TTC549 (cell line): ENCODE measurements around the gene NOTCH4.
"Not testable (repeated sequence)": the region's sequence is repeated elsewhere in the genome, so short reads cannot be mapped to it uniquely, and the experiment has no call there.

Experiments used
- FAIRE-seq: peaks from 2 replicates; lab custom pipeline; 2012; peaks lifted over from hg19 to GRCh38; lab: Jason Lieb, UNC

Gene NOTCH4

DNA sequence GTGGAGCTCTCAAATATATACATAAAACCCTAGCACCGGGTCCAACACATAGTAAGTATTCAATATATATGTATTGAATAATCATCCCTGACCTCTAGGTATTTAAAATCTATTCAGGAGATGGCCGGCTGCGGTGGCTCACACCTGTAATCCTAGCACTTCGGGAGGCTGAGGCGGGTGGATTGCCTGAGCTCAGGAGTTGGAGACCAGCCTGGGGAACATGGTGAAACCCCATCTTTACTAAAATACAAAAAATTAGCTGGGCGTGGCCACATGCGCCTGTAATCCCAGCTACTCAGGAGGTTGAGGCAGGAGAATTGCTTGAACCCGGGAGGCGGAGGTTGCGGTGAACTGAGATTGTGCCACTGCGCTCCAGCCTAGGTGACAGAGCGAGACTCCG is 30.8 kb downstream of the NOTCH4 start:
- not testable (repeated sequence) for FAIRE-seq

- FAIRE-seq = no peak
These were observed 31.2 kb downstream of the NOTCH4 start, which contains the start of gene GPSM3 for GRCh38 chr6:32192608-32193039. Gene GPSM3 (minus strand): TSS chr6:32192643. CDS start chr6:32192513, 130 bp downstream.

- FAIRE-seq = no peak
These were observed 31.9 kb downstream of the NOTCH4 start for GRCh38 chr6:32191696-32192607.

GRCh38 chr6:32190911-32191677 is 32.8 kb downstream of the NOTCH4 start:
- no peak for FAIRE-seq

DNA sequence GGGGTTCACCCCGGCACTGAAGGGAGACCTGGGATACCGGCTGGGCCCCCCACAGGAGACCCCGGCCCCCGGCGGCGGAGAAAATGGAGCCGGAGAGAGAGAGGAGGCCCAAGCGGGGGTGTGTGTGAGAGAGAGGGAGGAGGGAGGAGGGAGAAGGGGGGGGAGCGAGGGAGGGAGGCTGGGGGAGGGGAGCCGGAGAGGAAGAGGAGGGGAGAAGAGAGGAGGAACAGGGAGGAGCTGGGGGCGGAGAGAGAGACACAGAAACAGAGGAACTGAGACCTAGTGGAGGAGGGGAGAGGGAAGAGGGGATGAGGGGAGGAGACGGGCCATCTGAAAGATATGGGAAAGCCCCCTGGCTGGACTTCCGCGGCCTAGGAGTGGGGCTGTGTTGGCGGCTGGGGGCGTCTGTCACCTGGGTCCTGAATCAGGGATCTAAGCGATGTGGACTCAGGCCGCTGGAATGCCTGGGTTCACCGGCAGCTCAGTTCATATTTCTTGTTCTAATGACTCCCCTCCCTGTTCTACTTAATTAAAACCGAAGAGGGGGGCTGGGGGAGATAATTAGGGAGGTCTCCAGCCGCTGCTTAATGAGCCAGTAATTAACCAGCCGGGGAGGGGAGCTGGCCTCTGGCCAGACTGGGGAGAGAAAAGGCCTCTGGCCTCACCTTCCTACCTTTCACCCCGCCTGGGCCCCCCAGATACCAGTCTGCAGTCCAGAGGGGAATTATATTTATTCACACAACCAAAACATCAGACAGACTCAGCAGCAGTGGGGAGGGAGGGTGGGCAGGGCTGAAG is 33.6 kb downstream of the NOTCH4 start, which contains the start of gene PBX2:
PBX2 (minus strand) TSS at position 149 of the 798 bp plus-strand sequence. CDS start 287 bp downstream, outside the sequence.
- FAIRE-seq = no peak

- FAIRE-seq = no peak
These were observed 34.2 kb downstream of the NOTCH4 start for GRCh38 chr6:32189742-32190053.

- no peak for FAIRE-seq
These were observed 34.7 kb downstream of the NOTCH4 start for GRCh38 chr6:32189069-32189741.

- FAIRE-seq = no peak
These were observed 35.3 kb downstream of the NOTCH4 start for GRCh38 chr6:32188381-32189068.

- not testable (repeated sequence) for FAIRE-seq
These were observed 36.0 kb downstream of the NOTCH4 start for GRCh38 chr6:32187725-32188380.

- FAIRE-seq = no peak
These were observed 36.7 kb downstream of the NOTCH4 start for GRCh38 chr6:32187009-32187709.

GRCh38 chr6:32186151-32186840 is 37.6 kb downstream of the NOTCH4 start:
- FAIRE-seq = not testable (repeated sequence)

DNA sequence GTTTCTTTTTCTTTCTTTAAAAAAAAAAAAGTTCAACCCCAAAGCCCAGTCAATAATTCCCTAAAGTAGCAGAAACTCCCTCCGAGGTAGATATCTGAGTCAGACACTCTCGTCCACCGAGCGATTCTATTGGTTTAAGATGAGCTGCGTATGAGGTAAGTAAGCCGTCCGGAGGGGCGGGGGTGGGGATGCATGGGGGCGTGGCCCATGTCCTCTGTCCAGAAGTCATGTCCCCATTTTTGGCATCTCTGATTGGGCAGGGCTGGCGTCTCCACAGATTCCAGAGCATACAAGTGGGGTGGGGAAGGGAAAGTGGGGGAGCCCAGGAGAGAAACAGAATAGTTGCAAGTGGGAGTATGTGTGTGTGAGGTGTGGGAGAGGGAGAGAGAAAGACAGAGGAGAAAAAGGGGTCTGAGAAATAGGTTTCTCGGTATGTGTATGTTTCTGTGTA is 38.2 kb downstream of the NOTCH4 start:
- FAIRE-seq = peak; percentile 42

DNA sequence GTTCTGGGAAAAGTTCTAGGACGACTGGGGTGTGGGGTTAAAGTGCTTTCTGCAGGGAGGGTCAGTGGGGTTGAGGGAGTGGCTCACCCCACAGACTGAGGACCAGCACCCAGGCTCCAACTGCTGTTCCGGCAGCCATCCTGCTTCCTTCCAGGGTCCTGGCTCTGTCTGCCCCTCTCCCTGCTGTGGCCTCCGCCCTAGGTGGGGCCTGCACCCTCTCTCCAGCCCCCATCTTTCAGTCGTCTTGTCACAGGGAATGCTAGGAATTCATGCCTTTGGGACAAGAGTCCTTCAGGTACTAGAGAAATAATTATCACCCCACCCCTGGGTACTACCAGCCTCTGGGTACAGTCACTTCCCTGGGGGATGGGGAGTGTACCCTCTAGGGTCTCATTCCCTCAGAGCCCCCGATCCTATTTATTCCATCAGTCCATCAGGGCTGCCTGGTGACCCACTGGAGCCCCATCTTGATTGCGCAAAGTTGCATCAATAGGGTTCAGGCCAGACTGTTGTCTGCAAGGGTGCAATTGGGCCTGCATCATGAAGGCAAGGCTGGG is 39.7 kb downstream of the NOTCH4 start, which contains the start of gene AGER:
AGER (minus strand) TSS at position 170 of the 557 bp plus-strand sequence; CDS start at position 139, 31 bp downstream.
- no peak for FAIRE-seq

DNA sequence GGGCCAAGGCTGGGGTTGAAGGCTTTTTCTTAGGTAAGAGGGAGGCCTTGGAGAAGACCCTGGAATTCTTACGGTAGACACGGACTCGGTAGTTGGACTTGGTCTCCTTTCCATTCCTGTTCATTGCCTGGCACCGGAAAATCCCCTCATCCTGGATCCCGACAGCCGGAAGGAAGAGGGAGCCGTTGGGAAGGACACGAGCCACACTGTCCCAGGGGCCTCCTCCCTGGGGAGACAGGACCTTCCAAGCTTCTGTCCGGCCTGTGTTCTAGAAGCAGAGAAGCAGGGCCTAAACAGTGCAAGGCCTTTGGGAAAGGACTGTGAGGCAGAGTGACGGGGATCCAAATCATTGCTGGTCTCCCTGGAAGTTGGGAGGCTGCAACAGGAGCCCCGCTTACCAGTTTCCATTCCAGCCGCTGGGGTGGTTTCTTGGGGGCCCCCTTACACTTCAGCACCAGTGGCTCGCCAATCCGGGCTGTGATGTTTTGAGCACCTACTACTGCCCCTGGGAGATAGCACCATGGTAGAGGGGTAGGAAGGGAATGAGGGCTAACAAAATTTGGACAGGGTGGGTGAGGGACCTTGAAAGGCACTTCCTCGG is 40.3 kb downstream of the NOTCH4 start:
- FAIRE-seq = no peak

DNA sequence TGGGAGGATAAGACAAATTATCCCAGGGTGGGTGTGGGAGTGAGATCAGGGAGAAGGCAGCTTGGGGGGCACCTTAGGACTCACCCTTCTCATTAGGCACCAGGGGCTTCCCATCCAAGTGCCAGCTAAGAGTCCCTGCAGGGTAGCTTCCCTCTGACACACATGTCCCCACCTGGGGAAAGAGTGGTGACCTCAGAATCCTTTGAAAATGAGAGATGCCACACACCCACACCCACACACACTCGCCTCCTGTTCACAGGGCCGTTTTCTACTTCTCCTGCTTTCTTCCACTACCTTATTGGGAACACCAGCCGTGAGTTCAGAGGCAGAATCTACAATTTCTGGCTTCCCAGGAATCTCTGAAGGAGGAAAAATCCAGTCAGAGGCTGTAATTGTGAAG is 40.8 kb downstream of the NOTCH4 start:
- FAIRE-seq = no peak

DNA sequence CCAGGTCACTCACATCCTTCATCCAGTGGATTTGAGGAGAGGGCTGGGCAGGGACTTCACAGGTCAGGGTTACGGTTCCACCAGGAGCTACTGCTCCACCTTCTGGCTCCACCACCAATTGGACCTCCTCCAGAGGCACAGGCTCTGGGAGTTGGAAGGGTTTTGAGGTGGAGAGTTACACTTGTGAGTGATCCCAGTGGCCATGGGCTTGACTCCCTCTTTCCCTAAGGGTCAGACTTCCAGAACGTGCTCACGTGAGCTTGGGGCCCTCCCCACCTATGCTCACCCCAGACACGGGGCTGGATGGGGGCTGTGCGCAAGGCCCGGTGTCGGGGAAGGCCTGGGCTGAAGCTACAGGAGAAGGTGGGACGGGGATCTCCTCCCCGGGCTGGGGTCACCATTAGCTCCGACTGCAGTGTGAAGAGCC is 41.3 kb downstream of the NOTCH4 start:
- no peak for FAIRE-seq

- FAIRE-seq = no peak
These were observed 41.8 kb downstream of the NOTCH4 start for GRCh38 chr6:32181915-32182529.
